Thoracic aorta (tissue), 2 donors: ENCODE data around the gene CT45A5. TPM values are rescaled to one million over a fixed set of nuclear protein-coding genes. Genes with fewer than 3 reads are reported as not detected.
"Not testable (repeated sequence)": the region's sequence is repeated elsewhere in the genome, so short reads cannot be mapped to it uniquely, and the experiment has no call there.

ENCODE experiments used
- ATAC-seq: fragments of 150-250 bp; one replicate; pipeline ENCODE4 v1.8.0; 2017; ENCODE audit warnings: low read depth; ENCODE audit not compliant: insufficient number of reproducible peaks, low FRiP score
- DNase-seq: peaks from one replicate; pipeline ENCODE4 v3.0.0-alpha.2; 2020; ENCODE audit warnings: low spot score
- H3K27ac ChIP-seq, 2 donors: fragments of 200-600 bp; sonication (generic); 1 replicate in 1 of 2; 2 replicates in 1 of 2; pipeline ENCODE4 v1.5.1; 2016; ENCODE audit warnings: mild to moderate bottlenecking in 2 of 2, moderate library complexity in 2 of 2
- H3K27me3 ChIP-seq: fragments of 200-600 bp; sonication (generic); replicated peaks from 2 replicates; pipeline ENCODE4 v1.6.0; 2016; ENCODE audit warnings: mild to moderate bottlenecking; ENCODE audit not compliant: insufficient read depth
- H3K36me3 ChIP-seq: fragments of 200-600 bp; sonication (generic); one replicate; pipeline ENCODE4 v1.5.1; 2016
- H3K4me1 ChIP-seq, 2 donors: fragments of 200-600 bp; sonication (generic); 1 replicate in 1 of 2; 2 replicates in 1 of 2; pipeline versions ENCODE4 v1.5.1 to v1.6.0; 2016; ENCODE audit warnings: low read depth in 2 of 2, mild to moderate bottlenecking in 1 of 2; ENCODE audit not compliant: control insufficient read depth in 1 of 2
- H3K4me3 ChIP-seq: fragments of 200-600 bp; sonication (generic); 2 replicates; pipeline ENCODE4 v1.5.1; 2016; ENCODE audit warnings: mild to moderate bottlenecking
- H3K9me3 ChIP-seq: fragments of 200-600 bp; sonication (generic); 2 replicates; pipeline ENCODE4 v1.5.1; 2016
- total RNA-seq, 2 donors: library from RNA; depleted of rRNA; stranded (reverse); fragments of >200 nt; gene quantifications; one replicate each; pipeline versions ENCODE4 v1.1.0 to v1.2.3, GENCODE V29; 2016
- TF ChIP-seq, protein P1 (sequence below): fragments of 200-600 bp; sonication (generic); IDR thresholded peaks from one replicate; pipeline ENCODE4 v1.5.1; 2019; ENCODE audit warnings: antibody characterized with exemption

Gene CT45A5, protein sequence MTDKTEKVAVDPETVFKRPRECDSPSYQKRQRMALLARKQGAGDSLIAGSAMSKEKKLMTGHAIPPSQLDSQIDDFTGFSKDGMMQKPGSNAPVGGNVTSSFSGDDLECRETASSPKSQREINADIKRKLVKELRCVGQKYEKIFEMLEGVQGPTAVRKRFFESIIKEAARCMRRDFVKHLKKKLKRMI
- total RNA-seq = not detected

DNA sequence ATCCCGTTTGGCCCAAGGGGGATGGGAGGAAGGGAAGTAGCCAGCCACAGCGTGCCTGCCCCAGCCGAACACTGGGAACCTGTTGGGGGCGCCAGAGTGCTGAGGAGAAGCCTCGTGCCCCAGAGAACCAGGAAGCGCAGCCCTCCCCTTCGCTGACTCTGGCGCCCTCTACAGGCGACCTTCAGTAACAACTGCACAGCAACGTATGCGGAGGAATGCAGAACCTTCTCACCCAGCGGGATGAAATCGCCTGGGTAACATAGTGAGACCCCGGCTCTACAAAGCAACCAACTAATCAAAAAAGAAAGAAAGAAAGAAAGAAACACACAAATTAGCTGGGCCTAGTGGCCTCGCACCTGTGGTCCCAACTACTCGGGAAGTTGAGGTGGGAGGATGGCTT, at the start of gene CT45A5:
Gene CT45A5, minus strand, starts transcription at position 101 of the 400 bp plus-strand sequence. CDS start 3,774 bp downstream, outside the sequence.
- not testable (repeated sequence) for H3K36me3 ChIP-seq, H3K27me3 ChIP-seq, H3K4me1 ChIP-seq, H3K27ac ChIP-seq, ATAC-seq, H3K4me3 ChIP-seq, H3K9me3 ChIP-seq, DNase-seq

DNA sequence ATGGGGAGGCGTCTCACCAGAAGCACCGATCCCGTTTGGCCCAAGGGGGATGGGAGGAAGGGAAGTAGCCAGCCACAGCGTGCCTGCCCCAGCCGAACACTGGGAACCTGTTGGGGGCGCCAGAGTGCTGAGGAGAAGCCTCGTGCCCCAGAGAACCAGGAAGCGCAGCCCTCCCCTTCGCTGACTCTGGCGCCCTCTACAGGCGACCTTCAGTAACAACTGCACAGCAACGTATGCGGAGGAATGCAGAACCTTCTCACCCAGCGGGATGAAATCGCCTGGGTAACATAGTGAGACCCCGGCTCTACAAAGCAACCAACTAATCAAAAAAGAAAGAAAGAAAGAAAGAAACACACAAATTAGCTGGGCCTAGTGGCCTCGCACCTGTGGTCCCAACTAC, 34.6 kb upstream of the CT45A5 start, which contains the start of gene CT45A2:
Gene CT45A2, minus strand, starts transcription at position 101 of the 400 bp plus-strand sequence. CDS start 3,747 bp downstream, outside the sequence.
- not testable (repeated sequence) for H3K4me1 ChIP-seq, DNase-seq, H3K9me3 ChIP-seq, ATAC-seq, H3K27ac ChIP-seq, H3K36me3 ChIP-seq, H3K4me3 ChIP-seq, H3K27me3 ChIP-seq

DNA sequence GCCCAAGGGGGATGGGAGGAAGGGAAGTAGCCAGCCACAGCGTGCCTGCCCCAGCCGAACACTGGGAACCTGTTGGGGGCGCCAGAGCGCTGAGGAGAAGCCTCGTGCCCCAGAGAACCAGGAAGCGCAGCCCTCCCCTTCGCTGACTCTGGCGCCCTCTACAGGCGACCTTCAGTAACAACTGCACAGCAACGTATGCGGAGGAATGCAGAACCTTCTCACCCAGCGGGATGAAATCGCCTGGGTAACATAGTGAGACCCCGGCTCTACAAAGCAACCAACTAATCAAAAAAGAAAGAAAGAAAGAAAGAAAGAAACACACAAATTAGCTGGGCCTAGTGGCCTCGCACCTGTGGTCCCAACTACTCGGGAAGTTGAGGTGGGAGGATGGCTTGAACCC, 17.4 kb upstream of the CT45A5 start, which contains the start of gene CT45A6:
Gene CT45A6, minus strand, starts transcription at position 101 of the 400 bp plus-strand sequence. CDS start 3,794 bp downstream, outside the sequence.
- not testable (repeated sequence) for ATAC-seq, H3K4me3 ChIP-seq

DNA sequence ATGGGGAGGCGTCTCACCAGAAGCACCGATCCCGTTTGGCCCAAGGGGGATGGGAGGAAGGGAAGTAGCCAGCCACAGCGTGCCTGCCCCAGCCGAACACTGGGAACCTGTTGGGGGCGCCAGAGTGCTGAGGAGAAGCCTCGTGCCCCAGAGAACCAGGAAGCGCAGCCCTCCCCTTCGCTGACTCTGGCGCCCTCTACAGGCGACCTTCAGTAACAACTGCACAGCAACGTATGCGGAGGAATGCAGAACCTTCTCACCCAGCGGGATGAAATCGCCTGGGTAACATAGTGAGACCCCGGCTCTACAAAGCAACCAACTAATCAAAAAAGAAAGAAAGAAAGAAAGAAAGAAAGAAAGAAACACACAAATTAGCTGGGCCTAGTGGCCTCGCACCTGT, 17.2 kb downstream of the CT45A5 start, which contains the start of gene CT45A3:
Gene CT45A3, minus strand, starts transcription at position 101 of the 400 bp plus-strand sequence. CDS start 3,747 bp downstream, outside the sequence.
- H3K27me3 ChIP-seq, H3K4me3 ChIP-seq, H3K4me1 ChIP-seq, H3K36me3 ChIP-seq, DNase-seq, H3K9me3 ChIP-seq, ATAC-seq, H3K27ac ChIP-seq: not testable (repeated sequence)

More for the DNA sequence above, 17.4 kb upstream of the CT45A5 start, which contains the start of gene CT45A6:
- not testable (repeated sequence) for DNase-seq, H3K27ac ChIP-seq, H3K4me1 ChIP-seq, H3K27me3 ChIP-seq, H3K9me3 ChIP-seq, H3K36me3 ChIP-seq

DNA sequence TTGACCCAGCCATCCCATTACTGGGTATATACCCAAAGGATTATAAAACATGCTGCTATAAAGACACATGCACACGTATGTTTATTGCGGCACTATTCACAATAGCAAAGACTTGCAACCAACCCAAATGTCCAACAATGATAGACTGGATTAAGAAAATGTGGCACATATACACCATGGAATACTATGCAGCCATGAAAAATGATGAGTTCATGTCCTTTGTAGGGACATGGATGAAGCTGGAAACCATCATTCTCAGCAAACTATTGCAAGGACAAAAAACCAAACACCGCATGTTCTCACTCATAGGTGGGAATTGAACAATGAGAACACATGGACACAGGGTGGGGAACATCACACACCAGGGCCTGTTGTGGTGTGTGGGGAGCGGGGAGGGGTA, 40.6 kb downstream of the CT45A5 start:
- not testable (repeated sequence) for ATAC-seq, H3K4me3 ChIP-seq

DNA sequence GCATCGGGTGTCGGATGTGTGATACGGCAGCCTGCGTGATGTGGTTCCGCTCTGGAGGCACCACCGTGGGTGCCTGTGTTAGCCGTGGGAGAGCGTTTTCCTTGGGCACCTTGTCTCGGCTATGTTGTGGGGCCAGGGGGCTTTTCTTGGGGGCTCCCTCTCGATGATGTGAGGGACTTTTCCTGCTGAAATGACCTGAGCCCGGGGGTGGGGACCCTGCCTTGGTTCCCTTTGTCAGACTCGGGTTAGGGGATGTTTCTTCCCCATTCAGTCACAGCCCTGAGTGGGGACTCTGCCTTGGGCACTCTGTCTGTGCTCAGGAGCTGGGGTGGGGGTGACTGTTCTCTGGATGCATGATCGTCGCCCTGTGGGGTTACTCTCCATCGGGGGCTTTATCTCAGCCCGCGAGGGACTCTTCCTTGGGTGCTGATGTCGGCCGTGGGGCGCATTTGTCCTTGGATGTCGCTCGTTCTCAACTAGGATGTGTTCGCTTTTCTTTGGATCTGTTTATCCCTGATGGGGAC, 44.0 kb downstream of the CT45A5 start:
- TF ChIP-seq, protein P1, sequence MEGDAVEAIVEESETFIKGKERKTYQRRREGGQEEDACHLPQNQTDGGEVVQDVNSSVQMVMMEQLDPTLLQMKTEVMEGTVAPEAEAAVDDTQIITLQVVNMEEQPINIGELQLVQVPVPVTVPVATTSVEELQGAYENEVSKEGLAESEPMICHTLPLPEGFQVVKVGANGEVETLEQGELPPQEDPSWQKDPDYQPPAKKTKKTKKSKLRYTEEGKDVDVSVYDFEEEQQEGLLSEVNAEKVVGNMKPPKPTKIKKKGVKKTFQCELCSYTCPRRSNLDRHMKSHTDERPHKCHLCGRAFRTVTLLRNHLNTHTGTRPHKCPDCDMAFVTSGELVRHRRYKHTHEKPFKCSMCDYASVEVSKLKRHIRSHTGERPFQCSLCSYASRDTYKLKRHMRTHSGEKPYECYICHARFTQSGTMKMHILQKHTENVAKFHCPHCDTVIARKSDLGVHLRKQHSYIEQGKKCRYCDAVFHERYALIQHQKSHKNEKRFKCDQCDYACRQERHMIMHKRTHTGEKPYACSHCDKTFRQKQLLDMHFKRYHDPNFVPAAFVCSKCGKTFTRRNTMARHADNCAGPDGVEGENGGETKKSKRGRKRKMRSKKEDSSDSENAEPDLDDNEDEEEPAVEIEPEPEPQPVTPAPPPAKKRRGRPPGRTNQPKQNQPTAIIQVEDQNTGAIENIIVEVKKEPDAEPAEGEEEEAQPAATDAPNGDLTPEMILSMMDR = no peak
- no peaks in the 10 kb centered on the region for H3K9me3 ChIP-seq
- no peak overlapping the region for H3K27ac ChIP-seq
- H3K4me3 ChIP-seq = no peak overlapping the region
- no peaks in the 10 kb centered on the region for H3K36me3 ChIP-seq
- no peaks in the 10 kb centered on the region for H3K27me3 ChIP-seq
- DNase-seq = no peak
- no peak for ATAC-seq
- no peaks in the 10 kb centered on the region for H3K4me1 ChIP-seq

More for the DNA sequence above, 40.6 kb downstream of the CT45A5 start:
- not testable (repeated sequence) for H3K4me1 ChIP-seq, H3K36me3 ChIP-seq, H3K27me3 ChIP-seq, H3K27ac ChIP-seq, DNase-seq, H3K9me3 ChIP-seq

DNA sequence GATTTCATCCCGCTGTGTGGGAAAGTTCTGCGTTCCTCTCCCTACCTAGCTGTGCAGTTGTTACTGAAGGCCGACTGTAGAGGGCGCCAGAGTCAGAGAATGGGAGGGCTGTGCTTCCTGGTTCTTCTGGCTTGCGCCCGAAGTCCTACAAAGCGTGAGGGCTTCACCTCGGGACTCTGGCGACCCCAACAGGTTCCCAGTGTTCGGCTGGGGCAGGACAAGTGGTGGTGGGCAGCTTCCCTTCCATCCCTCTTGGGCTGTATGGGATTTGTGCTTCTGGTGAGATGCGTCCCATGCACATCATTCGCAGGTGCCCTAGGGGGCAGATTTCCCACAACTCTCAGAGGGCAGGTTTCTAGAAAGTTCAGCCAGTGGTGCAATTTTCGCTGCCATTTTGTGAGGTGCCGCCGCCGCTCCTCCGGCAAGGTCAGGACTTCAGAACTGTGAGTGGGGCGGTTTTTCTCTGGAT, 44.6 kb downstream of the CT45A5 start:
- Histone ChIP-seq H3K27me3 (no peaks in the 10 kb centered on the region), H3K4me3 (no peak overlapping the region), H3K27ac (no peak overlapping the region), H3K36me3 (no peaks in the 10 kb centered on the region), H3K9me3 (no peaks in the 10 kb centered on the region), H3K4me1 (no peaks in the 10 kb centered on the region)
- TF ChIP-seq, protein P1 = no peak
- DNase-seq = no peak
- ATAC-seq = no peak
